Left ventricle myocardium superior (tissue), 1 donor: ENCODE measurements around the gene TRIM3. TPM values are rescaled to one million over a fixed set of nuclear protein-coding genes. Genes with fewer than 3 reads are reported as not detected.
A peak's percentile ranks its signal among the peaks of the same experiment; 100 is the strongest.

Experiments used
- ATAC-seq: fragments of 200-7000 bp; cut with Tn5 transposase; one replicate; pipeline ENCODE4 v1.9.1; 2020; ENCODE audit warnings: mild to moderate bottlenecking, moderate library complexity
- DNase-seq: peaks from one replicate; pipeline ENCODE4 v3.0.0-alpha.2; 2020
- intact Hi-C: fragments of 100-400 bp; cut with micrococcal nuclease; formaldehyde crosslinking; loops from one replicate; pipeline ENCODE4 v1.11.0; 2022
- total RNA-seq: library from RNA; stranded (reverse); fragmentation: NEBNext Ultra II Directional; extraction: Animal tissue kit (Norgen Biotek cat#: 25700); gene quantifications from one replicate; pipeline ENCODE4 v1.2.1, GENCODE V29; 2021
- donor health status: DM: no; HTN: yes; CAD: no; lungs with severe emphysema.

TRIM3 gene
- total RNA-seq, 1 donor from 2014 or later, result 14.4 TPM

GRCh38 chr11:6443269-6444003, 30.3 kb downstream of the TRIM3 start:
- peak; percentile 59 for DNase-seq
- ATAC-seq, result peak; percentile 80
- intact Hi-C loops, result loop anchor here (2.0 kb wide), 1 partner anchor 65 kb away; no protein-coding TSS in a partner anchor

GRCh38 chr11:6442441-6442840, 31.3 kb downstream of the TRIM3 start:
- no peak for ATAC-seq
- intact Hi-C loops, result loop anchor here (2.0 kb wide), 1 partner anchor 64 kb away; no protein-coding TSS in a partner anchor
- DNase-seq, result no peak

- ATAC-seq, result no peak
- no peak for DNase-seq
- intact Hi-C loops, result no loop called here
Observed at GRCh38 chr11:6440906-6441358, 32.8 kb downstream of the TRIM3 start, which contains the start of gene HPX. HPX (minus strand) TSS chr11:6440987; CDS start chr11:6440963, 24 bp downstream.

GRCh38 chr11:6438979-6439571, 34.7 kb downstream of the TRIM3 start:
- peak; percentile 76 for ATAC-seq
- no peak for DNase-seq
- intact Hi-C loops, result no loop called here

GRCh38 chr11:6437993-6438392, 35.7 kb downstream of the TRIM3 start:
- no peak for DNase-seq
- intact Hi-C loops, result no loop called here
- peak; percentile 31 for ATAC-seq

- DNase-seq, result no peak
- ATAC-seq, result no peak
- intact Hi-C loops, result no loop called here
Observed at GRCh38 chr11:6437423-6437822, 36.3 kb downstream of the TRIM3 start.

GRCh38 chr11:6433998-6434660, 39.6 kb downstream of the TRIM3 start:
- intact Hi-C loops, result no loop called here
- no peak for ATAC-seq
- no peak for DNase-seq

GRCh38 chr11:6431861-6432260, 41.9 kb downstream of the TRIM3 start:
- intact Hi-C loops, result no loop called here

GRCh38 chr11:6427516-6427915, 46.2 kb downstream of the TRIM3 start:
- DNase-seq, result no peak
- no peak for ATAC-seq
- intact Hi-C loops, result no loop called here

More at GRCh38 chr11:6431861-6432260, 41.9 kb downstream of the TRIM3 start:
- ATAC-seq (no peak), DNase-seq (no peak)

GRCh38 chr11:6420677-6421076, 53.1 kb downstream of the TRIM3 start:
- ATAC-seq (no peak), DNase-seq (no peak)
- intact Hi-C loops, result no loop called here

- DNase-seq, result peak; percentile 87
- intact Hi-C loops, result no loop called here
- ATAC-seq, result peak; percentile 97
Observed at GRCh38 chr11:6419009-6419631, 54.6 kb downstream of the TRIM3 start, which contains the start of gene APBB1. APBB1 (minus strand) TSS chr11:6419094; CDS start chr11:6411347, 7,747 bp downstream.

GRCh38 chr11:6418557-6419008, 55.2 kb downstream of the TRIM3 start:
- DNase-seq (peak; percentile 67), ATAC-seq (no peak)
- intact Hi-C loops, result no loop called here

GRCh38 chr11:6417907-6418556, 55.7 kb downstream of the TRIM3 start:
- ATAC-seq (peak; percentile 75), DNase-seq (no peak)
- intact Hi-C loops, result no loop called here

GRCh38 chr11:6415797-6416196, 57.9 kb downstream of the TRIM3 start:
- intact Hi-C loops, result no loop called here
- ATAC-seq, result no peak
- no peak for DNase-seq

- DNase-seq (no peak), ATAC-seq (no peak)
- intact Hi-C loops, result no loop called here
Observed at GRCh38 chr11:6414874-6415328, 58.8 kb downstream of the TRIM3 start.

GRCh38 chr11:6413791-6414201, 59.9 kb downstream of the TRIM3 start:
- intact Hi-C loops, result no loop called here
- ATAC-seq, result no peak
- no peak for DNase-seq

GRCh38 chr11:6411594-6412031, 62.1 kb downstream of the TRIM3 start:
- DNase-seq, result no peak
- intact Hi-C loops, result no loop called here
- no peak for ATAC-seq

- intact Hi-C loops, result no loop called here
- DNase-seq (no peak), ATAC-seq (no peak)
Observed at GRCh38 chr11:6410695-6411430, 62.9 kb downstream of the TRIM3 start.
